D721Med (cell line): ENCODE measurements around the gene OR4D9.

Source experiments
- DNase-seq: peaks from one replicate; pipeline ENCODE4 v3.0.0; 2011; ENCODE audit warnings: low spot score; ENCODE audit not compliant: insufficient read length
- FAIRE-seq: peaks from 2 replicates; lab custom pipeline; 2011; peaks lifted over from hg19 to GRCh38; lab: Jason Lieb, UNC
- CTCF ChIP-seq: IDR thresholded peaks from 2 replicates; pipeline ENCODE4 v1.5.1; 2012; ENCODE audit warnings: mild to moderate bottlenecking, control low read depth; ENCODE audit not compliant: insufficient read depth; ENCODE audit errors: missing control alignments

OR4D9 gene

GRCh38 chr11:59556917-59557348, 45.6 kb downstream of the OR4D9 start:
- no peak for TF ChIP-seq CTCF
- DNase-seq, result no peak
- FAIRE-seq, result no peak

DNA sequence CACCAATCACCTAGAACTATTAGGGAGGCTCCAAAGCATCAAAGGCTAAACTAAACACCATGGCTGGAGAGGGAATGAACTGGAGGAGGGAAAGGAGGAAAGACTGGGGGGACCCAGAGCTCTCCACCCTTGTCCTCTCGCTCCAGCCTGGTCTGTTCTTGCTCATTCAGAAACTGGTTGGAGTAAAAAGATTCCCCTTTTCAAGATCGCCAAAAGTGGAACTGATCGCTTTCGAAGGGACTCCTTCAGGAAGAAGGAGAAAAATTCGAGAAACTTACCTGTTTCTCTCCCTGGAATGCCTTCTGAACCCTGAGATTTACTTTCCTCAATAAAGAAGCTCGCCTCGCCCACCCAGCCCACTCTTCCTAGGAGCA, 46.9 kb downstream of the OR4D9 start:
- DNase-seq (no peak), FAIRE-seq (no peak)
- no peak for TF ChIP-seq CTCF

DNA sequence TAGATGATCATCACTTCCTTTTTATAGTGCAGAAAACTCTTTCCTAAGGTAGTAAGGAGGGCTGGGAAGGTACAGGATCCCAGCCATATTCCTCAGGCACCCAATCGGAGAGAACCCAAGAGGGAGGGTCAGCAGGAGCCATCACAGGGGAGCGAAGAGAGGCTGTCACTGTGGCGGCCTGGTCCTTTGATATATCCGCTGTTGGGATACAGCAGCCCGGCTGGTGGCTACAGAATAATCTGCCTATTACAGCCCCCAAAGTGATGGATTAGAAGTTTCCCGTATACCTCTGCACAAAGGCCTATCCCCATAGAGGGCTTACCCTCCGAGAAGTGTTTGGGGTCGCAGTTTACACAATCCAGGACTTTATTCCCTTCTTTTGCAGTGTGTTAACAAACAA, 48.5 kb downstream of the OR4D9 start:
- DNase-seq (no peak), FAIRE-seq (no peak)
- TF ChIP-seq CTCF, result no peak

DNA sequence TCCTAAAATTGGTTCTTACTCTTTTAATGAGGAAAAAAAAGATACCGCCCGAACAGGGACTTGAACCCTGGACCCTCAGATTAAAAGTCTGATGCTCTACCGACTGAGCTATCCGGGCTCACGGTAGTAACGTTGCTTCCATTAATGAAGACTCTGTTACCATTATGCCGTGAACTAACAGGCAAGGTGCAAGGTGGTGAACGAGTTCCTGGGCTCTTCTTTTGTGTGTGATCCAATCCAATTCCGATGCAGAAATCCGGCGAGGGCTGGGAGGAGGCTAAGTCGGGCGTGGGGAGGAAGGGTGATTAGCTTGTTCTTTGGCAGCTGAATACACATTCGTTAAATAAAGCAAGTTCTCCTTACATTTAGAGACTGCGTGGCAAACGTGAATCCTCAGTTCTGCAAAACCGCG, 49.0 kb downstream of the OR4D9 start:
- FAIRE-seq (no peak), DNase-seq (no peak)
- no peak for TF ChIP-seq CTCF

- TF ChIP-seq CTCF, result no peak
- FAIRE-seq (no peak), DNase-seq (peak; percentile 74)
Measured at GRCh38 chr11:59560702-59561473, 49.5 kb downstream of the OR4D9 start.

GRCh38 chr11:59562292-59562691, 51.0 kb downstream of the OR4D9 start:
- DNase-seq, result no peak
- TF ChIP-seq CTCF, result no peak
- FAIRE-seq, result no peak
